ENCODE data around the gene BTRC. TPM values are rescaled to one million over a fixed set of nuclear protein-coding genes. Genes with fewer than 3 reads are reported as not detected.

BTRC gene
- total RNA-seq, 1 donor from 2014 or later, result 18.2 TPM

DNA sequence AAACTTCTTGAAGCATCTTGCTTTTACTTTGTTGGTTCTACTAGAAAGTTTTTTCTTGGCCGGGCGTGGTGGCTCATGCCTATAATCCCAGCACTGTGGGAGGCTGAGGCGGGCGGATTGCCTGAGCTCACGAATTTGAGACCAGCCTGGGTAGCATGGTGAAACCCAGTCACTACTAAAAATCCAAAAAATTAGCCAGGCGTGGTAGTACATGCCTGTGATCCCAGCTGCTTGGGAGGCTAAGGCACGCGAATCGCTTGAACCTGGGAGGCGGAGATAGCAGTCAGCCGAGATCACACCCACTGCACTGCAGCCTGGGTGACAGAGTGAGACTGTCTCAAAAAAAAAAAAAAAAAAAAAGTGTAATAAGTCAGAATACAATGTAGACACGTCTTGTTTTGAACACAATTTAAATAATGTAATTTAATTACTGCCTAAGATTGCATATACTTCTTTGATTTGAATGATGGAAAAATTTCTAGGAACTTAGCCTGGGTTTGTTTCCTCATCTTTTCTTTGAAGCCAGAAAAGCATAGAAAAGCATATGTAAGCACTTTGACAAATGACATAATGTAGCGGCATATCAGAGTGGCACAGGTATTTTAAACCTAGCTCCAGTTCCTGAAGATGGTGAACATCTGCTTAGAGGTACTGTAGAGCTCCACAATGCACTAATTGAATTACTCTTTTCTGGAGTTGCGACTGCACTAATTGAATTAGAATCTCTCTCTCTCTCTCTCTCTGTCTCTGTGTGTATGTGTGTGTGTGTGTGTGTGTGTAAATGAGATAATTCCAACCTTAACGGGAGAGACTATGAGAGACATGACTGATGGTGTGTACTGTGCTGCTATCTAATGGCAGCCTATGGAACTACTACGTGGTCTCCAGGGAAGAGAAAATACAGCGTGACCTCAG is 87.8 kb downstream of the BTRC start:
- ATAC-seq (peak; percentile 92), DNase-seq (no peak)
- Histone ChIP-seq H3K9me3 (no peaks in the 10 kb centered on the region), H3K4me1 (no peaks in the 10 kb centered on the region), H3K27ac (no peak overlapping the region), H3K4me3 (no peak overlapping the region), H3K27me3 (no peaks in the 10 kb centered on the region), H3K36me3 (no peaks in the 10 kb centered on the region)
- intact Hi-C loops (cut with DNase I), result no loop called here
- TF ChIP-seq, protein P1, sequence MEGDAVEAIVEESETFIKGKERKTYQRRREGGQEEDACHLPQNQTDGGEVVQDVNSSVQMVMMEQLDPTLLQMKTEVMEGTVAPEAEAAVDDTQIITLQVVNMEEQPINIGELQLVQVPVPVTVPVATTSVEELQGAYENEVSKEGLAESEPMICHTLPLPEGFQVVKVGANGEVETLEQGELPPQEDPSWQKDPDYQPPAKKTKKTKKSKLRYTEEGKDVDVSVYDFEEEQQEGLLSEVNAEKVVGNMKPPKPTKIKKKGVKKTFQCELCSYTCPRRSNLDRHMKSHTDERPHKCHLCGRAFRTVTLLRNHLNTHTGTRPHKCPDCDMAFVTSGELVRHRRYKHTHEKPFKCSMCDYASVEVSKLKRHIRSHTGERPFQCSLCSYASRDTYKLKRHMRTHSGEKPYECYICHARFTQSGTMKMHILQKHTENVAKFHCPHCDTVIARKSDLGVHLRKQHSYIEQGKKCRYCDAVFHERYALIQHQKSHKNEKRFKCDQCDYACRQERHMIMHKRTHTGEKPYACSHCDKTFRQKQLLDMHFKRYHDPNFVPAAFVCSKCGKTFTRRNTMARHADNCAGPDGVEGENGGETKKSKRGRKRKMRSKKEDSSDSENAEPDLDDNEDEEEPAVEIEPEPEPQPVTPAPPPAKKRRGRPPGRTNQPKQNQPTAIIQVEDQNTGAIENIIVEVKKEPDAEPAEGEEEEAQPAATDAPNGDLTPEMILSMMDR (IDR thresholded peaks at IDR 0.05), result peak; percentile 56

DNA sequence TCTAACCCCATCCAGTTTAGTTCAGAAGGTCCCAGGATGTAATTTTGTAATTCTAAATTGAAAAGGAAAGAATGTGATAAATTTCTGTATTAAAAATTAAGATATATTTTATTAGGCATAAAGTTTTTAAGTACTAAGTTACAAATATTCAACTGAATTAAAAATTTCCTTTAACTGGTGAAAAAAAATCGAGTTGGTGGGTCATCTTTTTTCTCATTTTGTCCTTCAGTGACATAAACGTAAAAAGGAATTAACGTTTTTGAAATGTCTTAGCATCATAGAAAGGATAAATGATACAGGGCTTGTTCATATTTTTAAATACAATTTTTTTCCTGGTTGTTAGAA is 88.5 kb downstream of the BTRC start:
- no peak overlapping the region for H3K4me3 ChIP-seq
- TF ChIP-seq, protein P1 (IDR thresholded peaks at IDR 0.05), result no peak
- intact Hi-C loops (cut with DNase I), result no loop called here
- no peaks in the 10 kb centered on the region for H3K27me3 ChIP-seq
- no peak for DNase-seq
- no peak overlapping the region for H3K27ac ChIP-seq
- no peaks in the 10 kb centered on the region for H3K36me3 ChIP-seq
- H3K4me1 ChIP-seq, result no peaks in the 10 kb centered on the region
- no peak for ATAC-seq
- no peaks in the 10 kb centered on the region for H3K9me3 ChIP-seq

DNA sequence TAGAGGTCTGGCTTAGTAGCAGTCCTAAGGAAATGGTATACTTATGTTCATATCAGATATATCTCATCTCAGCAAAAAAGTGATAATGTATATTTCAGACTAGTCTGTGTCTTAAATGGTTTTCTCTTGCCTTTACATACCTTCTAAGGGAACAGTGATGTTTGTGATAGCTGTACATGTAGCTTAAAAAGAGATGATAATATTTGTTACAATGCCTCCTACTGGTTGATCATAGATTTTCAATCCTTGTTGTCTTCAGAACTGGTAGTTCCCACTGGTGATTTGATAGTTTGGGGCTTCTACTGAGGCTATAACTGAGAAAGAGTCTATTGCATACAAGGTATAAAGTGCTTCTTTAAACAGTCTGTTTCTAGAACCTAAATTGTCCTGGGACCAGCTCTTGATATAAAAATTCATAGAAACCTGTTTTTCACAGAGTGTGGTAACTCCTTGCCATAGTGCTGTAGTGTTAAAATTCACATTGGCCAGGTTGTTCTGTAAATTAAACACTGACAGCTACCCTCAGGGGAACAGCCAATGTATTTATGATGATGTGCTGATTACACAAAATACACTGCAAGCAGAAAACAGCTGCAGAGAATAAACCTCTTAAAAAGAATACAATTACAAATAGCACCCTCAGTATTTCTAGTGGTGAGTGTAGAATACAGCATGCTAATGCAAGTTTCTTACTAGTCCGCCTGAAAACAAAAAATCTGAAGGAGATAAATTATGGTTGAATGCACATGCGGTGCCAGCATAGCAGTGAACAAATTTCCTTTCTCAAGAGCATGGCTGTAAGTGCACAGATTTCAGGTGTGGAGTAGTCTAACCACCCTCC is 90.3 kb downstream of the BTRC start:
- H3K36me3 ChIP-seq, result no peaks in the 10 kb centered on the region
- no peak overlapping the region for H3K4me3 ChIP-seq
- DNase-seq (no peak), ATAC-seq (no peak)
- no peaks in the 10 kb centered on the region for H3K27me3 ChIP-seq
- TF ChIP-seq, protein P1 (IDR thresholded peaks at IDR 0.05), result peak; percentile 24
- H3K9me3 ChIP-seq, result no peaks in the 10 kb centered on the region
- H3K27ac ChIP-seq, result no peak overlapping the region
- H3K4me1 ChIP-seq, result no peaks in the 10 kb centered on the region
- intact Hi-C loops (cut with DNase I), result no loop called here

DNA sequence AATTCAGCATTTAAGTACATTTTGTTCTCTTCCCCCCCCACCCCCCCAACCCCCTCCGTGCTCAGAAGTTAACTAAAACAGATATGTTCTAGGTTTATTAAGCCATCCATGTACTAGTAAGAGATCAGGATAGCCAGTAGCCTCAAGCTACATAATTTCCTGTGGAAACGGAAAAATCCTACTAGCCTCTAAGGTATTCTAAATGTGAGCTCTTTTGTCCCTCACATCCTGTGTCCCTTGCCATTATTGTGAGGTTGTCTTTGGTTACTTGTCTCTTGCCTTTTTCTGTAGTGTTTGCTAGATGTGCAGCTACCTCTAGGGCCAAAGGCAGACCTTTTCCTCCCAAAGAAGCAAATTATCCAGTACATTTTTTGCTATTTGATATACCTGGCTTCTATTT is 92.1 kb downstream of the BTRC start:
- TF ChIP-seq, protein P1 (IDR thresholded peaks at IDR 0.05), result no peak
- Histone ChIP-seq H3K36me3 (no peaks in the 10 kb centered on the region), H3K4me3 (no peak overlapping the region), H3K9me3 (no peaks in the 10 kb centered on the region), H3K27me3 (no peaks in the 10 kb centered on the region), H3K4me1 (no peaks in the 10 kb centered on the region), H3K27ac (no peak overlapping the region)
- ATAC-seq, result no peak
- intact Hi-C loops (cut with DNase I), result no loop called here
- DNase-seq, result no peak

DNA sequence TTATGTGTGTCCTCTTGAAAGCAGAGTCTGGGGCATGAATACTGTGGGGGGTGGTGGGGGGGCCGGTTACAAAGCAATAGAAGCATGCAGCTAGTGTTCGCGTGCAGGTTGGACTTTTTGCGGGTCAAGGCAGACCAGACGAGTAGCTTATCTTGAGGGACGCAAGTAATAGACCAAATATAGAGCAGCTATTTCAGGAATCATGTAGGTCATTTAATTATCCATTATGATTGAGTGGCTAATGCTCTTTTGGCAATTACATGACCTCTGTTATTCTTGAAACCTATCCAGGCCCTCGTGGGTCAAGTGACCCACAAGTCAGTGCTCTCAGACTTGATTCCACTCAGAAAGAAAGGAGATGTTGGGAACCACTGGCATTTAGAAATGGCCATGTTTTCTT is 93.0 kb downstream of the BTRC start:
- H3K4me1 ChIP-seq, result no peaks in the 10 kb centered on the region
- DNase-seq, result no peak
- no peaks in the 10 kb centered on the region for H3K36me3 ChIP-seq
- TF ChIP-seq, protein P1 (IDR thresholded peaks at IDR 0.05), result no peak
- no peaks in the 10 kb centered on the region for H3K9me3 ChIP-seq
- ATAC-seq, result no peak
- no peak overlapping the region for H3K27ac ChIP-seq
- intact Hi-C loops (cut with DNase I), result no loop called here
- H3K4me3 ChIP-seq, result no peak overlapping the region
- H3K27me3 ChIP-seq, result no peaks in the 10 kb centered on the region
